GM21515 (cell line): Measurements from ENCODE around the gene USP46.

Experiments
- ATAC-seq: cut with Tn5 transposase; IDR thresholded peaks from one replicate; pipeline ENCODE4 v1.9.1; 2021; ENCODE audit not compliant: unreplicated experiment

Gene USP46

DNA sequence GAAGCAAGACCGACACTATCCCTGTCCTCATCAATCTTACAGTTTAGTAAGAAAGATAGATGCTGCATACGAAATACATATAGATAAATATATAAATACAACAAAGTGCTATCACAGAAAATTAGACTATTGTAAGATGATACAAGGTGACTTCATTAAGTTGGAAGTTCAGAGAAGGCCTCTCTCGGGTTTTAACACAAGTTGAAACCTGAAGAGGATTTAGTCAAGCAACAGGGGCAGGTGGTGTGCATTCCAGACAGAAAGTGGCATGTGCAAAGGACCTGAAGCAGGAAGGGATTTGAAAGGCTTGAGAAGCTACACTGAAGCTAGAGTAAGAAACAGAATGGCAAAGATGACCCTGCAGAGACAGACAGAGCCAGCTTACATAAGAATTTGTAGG is 36.5 kb downstream of the USP46 start:
- ATAC-seq = no peak

- ATAC-seq = no peak
Measured at GRCh38 chr4:52621567-52621966, 37.5 kb downstream of the USP46 start.

DNA sequence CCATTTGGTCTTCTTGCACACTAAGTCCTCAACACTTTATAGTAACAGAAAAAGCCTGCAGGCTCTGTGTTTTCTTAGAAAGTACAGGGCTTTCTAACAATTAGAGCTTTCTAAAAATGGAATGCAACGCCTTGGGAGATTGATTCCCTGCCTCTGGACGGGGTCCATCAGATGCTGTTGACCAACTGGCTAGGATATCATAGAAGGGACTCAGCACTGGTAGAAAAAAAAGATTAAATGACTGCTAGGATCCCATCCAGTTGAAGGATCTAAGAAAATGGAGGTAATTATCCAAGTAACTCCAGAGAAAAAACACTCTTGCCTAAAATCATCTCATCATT is 39.5 kb downstream of the USP46 start:
- no peak for ATAC-seq

DNA sequence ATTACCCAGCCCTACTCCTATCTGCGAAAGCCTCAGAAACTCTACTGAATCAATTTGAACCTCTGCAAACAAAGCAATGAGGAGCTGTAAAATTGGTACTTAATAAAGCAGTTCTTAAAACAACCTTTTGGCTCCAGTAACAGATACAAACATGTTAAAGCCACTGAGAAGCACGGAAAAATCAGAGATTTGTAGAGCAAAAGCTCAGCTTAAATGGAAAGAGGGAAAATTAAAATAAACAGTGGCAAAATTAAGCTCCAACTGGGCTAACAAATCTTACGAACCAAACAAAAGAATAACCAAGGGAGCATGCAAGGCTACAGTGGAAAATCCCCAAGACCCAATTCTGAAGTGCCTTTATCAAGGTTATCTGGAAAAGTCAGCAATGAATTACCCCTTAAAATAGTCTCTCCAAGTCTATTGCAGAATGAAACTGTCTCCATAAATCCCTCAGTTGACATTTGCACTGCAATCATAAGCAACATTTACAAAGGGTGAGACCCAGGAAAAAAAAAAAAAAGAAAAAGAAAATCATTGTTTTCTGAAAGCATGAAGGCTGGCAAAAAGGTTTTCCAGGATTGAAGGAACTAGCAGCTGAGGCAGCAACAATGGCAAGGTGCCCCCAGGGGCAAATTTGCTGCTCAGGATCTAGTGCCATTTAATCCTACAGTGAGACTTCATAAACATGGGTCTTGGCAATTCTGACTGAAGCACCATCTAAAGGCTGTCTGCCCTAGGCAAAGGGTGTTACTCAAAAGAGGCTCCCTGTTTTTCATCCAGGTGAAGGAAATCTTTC is 40.1 kb downstream of the USP46 start:
- no peak for ATAC-seq

DNA sequence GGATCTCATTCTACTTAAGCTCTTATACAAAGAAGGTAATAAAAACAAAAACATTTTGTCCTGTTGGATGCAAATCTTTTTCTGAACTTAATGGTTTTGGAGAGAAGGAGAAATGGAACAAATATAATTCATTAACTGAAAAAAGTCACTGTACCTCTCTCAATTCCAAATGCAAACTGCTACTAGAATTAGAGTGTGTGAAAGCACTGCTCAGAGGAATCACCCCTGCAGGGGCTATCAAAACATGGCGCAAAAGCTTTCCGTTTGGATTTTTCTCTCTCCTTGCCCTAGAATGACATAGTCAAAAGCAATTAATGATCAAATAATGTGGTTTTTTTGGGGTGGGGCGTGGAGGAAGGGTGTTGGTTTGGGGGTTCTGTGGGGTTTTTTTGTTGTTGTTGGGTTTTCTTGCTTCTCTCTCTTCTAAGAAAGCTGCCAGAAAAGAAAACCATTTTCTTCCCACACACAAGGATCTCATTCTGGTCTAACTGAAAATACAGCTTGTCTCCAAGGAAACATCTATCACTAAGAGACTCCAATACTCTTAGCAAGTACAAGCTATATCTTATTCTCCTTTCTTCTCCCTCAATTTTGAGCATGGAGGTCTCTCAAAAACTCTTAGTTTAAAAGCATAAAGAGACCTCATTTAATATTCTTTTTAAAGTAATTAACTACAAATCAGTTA is 41.6 kb downstream of the USP46 start:
- no peak for ATAC-seq

DNA sequence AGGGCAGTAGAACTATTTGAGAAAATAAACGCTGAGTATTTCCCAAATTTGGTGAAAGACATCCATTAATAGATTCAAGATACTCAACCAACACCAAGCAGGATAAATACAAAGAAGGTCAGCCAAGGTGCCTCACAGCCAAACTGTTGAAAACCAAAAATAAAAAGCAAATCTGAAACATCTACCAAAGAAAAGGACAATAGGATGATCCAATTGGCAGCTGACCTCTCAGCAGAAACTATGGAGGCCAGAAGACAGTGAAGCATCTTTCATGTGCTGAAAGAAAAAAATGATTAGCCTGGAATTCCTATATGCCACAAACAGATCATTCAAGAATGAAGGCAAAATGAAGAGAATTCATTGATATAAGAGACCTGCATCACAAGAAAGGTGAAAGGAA is 44.9 kb downstream of the USP46 start:
- ATAC-seq = no peak

GRCh38 chr4:52612341-52612740 is 46.8 kb downstream of the USP46 start:
- ATAC-seq = no peak

DNA sequence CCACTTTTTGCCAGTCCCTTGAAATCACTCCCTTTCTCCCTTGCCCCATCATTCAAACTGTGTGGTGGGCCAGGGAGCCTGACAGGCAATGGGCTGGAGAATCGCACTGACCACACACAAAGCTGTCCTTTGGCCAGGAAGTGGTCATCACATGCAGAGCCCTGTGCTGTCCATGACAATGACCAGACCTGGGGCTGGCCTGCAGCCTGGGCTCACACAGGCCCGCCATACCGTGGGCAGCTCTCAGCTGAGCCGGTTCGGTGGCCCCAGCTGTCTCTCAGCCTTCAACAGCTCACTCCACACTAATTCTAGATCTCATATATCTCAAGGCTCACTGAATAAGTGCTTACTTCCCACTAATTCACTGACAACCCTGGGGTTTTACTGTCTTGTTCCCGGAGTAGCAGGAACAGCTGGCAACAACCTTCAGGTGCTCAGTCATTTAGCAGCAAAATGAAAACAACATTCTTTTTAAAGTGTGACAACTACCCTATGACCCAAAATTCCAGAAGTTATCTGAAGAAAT is 48.0 kb downstream of the USP46 start:
- ATAC-seq = no peak

DNA sequence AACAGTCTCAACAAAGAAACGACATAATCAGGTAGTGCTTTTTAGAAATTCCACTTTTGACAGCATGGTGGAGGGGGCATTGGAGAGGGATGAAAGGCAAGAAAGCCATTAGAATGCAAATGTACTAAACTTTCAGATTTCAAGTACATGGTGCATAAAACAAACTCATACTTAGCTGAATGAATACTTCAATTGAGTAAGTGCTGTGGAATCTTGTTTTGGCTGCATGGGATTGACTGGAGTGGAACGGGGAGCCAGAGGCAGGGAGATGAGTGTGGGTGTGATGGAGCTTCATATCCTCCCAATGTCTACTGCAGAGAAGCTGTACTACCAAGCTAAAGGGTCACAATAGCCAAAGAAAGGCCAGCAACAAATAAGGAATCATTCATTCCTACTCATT is 52.4 kb downstream of the USP46 start:
- no peak for ATAC-seq

DNA sequence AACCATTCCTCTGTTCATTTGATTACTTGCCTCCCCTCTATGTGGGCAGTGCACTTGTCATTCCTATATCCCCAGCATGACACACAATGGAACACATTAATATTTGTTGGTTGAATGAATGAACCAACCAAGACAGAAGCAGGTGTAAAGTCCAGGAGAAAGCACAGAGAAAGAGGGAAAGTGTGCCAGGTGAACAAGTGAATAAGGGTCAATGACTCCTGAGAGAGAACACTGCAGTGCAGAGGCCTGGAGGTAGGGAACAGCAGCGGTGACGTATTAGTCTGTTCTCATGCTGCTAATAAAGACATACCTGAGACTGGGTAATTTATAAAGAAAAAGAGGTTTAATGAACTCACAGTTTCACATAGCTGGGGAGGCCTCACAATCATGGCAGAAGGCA is 53.1 kb downstream of the USP46 start:
- no peak for ATAC-seq

- no peak for ATAC-seq
Measured at GRCh38 chr4:52604215-52604614, 54.9 kb downstream of the USP46 start.

- ATAC-seq = no peak
Measured at GRCh38 chr4:52600275-52600674, 58.8 kb downstream of the USP46 start.

DNA sequence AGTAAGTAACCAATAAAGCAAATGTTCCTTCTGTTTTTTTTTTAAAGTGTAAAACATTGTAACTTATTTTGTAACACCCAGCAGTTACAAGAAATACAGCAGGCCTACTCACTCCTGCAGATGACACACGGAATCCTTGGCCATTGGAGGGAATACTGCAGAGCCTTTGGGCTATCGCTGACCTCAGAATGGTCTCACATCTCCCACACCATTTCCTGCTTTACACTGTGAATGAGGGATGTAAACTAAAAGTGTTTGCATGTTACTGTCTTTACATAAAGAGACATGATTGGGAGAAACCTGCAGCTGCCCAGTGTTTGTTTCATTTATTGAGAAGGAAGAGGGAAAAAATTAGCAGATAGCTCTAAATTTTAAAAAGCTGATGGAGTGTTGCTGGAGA is 64.1 kb downstream of the USP46 start:
- no peak for ATAC-seq

DNA sequence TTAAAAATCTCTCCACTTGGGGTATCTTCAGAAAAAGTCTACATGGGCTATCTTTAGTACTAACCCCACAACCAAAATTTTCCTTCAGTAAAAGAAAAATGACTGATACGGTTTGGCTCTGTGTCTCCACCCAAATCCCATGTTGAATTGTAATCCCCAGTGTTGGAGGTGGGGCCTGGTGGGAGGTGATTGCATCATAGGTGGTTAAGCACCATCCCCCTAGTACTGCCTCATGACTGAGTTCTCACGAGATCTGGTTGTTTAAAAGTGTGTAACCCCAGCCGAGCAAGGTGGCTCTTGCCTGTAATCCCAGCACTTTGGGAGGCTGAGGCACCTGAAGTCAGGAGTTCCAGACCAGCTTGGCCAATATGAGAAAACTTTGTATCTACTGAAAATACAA is 66.8 kb downstream of the USP46 start:
- no peak for ATAC-seq

DNA sequence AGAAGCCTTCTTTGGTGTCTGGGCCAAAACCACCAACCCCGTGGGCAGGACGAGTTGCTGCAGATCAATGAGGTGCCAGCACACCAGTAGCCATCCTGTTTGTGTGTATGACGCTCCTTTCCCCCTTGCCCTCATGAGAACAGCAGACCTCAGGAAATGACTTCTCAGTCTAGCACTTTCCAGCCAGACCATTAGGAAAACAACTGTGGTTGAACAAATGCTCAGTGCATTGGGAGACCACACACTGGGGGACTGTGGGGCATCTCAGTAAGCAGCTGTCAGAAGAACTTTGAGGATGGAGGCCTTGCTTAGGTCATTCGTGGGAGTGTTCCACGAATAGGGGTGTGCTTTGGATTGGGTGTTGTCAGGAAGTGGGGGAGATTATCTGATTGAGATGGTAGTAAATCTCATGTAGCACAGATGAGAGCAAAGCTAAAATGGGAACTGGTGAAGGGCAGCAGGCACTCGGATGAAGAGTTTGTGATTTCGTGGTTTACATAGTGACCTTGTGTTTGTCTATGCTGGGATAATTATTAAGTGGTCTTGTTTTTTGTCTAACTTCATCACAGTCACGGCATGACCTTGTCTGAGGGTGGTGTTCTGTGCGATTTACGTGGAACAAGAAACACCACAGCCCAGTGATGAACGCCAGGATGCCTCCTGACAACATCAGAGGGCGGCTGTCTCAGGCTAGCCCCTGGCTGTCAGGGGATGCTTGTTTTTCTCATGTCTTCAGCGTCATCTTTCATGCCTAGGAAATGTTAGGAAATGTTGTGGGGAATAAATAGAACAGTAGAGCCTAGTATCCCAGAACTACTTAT is 70.1 kb downstream of the USP46 start:
- no peak for ATAC-seq

DNA sequence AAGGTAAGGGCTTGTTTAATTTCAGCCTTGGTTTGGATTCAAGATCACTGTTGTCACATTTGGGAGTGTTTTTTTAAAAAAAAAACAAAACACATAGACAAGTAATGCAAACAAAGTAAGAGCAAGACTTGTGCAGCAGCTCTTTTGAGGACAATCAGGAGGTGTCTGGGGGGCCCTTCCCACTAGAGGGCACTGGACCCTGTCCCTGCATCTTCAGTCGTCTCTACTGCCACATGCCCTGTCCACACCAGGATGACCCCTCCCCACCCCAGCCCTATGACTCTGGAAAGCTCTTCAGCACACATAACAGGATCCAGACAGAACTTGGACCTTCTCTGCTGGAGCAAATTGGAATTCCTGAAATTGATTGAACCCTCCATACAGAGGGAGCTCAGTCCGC is 71.0 kb downstream of the USP46 start:
- ATAC-seq = no peak

DNA sequence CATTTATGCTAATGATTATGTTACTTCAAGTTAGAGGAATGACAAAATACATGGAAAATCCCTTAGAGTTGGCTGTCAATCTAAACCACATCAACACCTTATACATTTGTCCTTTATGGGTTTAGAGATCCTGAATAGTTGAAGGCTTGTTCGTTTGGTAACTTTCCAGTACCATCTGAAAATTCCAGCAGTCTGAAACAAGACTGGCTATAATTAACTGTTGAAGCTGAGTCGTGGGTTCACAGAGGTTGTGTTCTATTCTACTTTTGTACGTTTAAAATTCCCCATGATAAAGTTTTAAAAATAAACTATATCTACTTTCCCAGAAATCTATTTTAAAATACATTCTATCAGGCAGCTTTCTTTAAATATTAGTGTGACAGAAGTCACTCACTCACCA is 73.0 kb downstream of the USP46 start:
- ATAC-seq = no peak

GRCh38 chr4:52585379-52585778 is 73.7 kb downstream of the USP46 start:
- no peak for ATAC-seq

- ATAC-seq = no peak
Measured at GRCh38 chr4:52579602-52580272, 79.4 kb downstream of the USP46 start.

DNA sequence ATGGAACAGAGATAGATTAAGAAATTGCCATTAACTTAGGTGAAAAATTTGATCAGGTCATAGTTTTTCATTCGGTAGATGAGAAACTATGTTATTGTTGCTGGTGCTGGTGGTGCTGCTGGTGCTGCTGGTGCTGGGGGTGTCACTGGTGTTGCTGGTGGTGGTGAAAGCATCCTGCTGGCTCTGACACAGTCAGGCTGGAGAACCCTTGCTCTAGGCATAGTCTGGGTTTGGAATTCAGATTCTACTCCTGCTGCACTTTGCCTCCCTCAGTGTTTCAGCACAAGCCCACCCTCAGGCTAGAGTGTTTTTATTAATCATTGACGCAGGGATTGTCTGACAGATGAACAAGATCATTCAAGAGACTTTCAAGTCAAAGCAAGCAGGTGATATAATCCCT is 80.2 kb downstream of the USP46 start:
- ATAC-seq = no peak

GRCh38 chr4:52577624-52577962 is 81.5 kb downstream of the USP46 start:
- no peak for ATAC-seq
